T1000 (cell line): Measurements from ENCODE around the gene ATP2B3.

Experiments
- DNase-seq: peaks from one replicate; lab custom pipeline; 2025; ENCODE audit warnings: mixed read lengths; lab: John Stamatoyannopoulos, UW

The ATP2B3 gene

DNA sequence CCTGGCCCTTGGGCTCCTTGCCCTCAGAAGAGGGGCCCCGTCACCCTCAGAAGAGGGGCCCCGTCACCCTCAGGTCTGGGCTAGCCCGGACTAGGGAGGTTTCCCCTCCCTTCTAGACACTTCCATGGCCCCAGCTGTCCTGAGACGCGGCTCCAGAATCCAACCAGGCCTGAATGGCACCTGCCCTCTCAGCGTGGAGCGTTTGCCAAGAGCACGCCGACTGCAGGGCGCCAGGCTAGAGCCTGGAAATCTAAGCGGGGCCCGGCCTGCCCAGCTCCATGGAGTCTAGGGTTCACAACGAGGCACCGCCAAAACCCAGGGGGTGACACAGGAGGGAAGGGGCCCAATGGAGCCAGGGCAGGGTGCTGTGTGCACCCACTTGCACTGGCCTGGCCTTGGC lies 7.8 kb upstream of the ATP2B3 start:
- DNase-seq, result no peak

DNA sequence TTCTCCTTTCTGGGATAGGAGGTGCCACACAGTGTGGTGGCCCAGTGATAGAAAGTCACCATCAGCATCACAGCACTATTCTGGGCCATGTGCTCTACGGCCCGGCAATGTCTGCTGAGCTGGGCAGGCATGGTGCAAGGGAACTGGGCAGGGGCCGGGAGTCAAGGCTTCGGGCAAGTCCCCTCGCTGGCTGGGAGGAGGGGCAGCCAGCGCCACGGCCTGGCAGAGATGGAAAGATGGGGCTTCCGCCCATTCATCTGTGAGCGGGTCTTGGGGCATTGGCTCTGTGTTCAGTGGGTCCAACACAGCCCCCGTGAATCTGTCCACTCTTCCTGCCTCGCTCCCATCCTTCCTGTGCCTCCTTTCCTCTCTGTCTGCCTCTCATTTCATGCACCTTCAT lies 7.1 kb upstream of the ATP2B3 start:
- no peak for DNase-seq

- DNase-seq, result no peak
Measured at GRCh38 chrX:153511784-153512500, 5.5 kb upstream of the ATP2B3 start.

- DNase-seq, result no peak
Measured at GRCh38 chrX:153512501-153512893, 4.9 kb upstream of the ATP2B3 start.

- no peak for DNase-seq
Measured at GRCh38 chrX:153513265-153513664, 4.2 kb upstream of the ATP2B3 start.

GRCh38 chrX:153514259-153514658 lies 3.2 kb upstream of the ATP2B3 start:
- no peak for DNase-seq

DNA sequence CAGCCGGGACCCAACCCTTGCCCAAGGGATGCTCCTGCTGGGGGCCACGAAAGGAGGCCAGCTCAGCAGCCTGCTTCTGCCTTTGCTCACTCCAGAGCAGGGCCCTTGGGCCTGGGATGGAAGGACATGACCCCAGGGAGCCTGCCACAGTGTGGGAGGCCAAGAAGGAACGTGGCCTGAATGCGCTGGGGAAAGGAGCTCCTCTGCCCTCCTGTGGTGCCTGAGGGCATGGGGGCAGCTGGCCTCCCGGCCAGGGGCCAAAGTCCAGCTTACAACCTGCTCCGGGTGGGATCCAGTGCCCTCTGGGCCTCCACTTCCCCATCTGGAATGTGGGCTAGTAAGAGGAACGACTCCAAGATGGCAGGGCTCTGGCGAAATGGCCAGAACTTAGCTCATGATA lies 2.0 kb upstream of the ATP2B3 start:
- DNase-seq, result no peak

- DNase-seq, result no peak
Measured at GRCh38 chrX:153516073-153516472, 1.4 kb upstream of the ATP2B3 start.

DNA sequence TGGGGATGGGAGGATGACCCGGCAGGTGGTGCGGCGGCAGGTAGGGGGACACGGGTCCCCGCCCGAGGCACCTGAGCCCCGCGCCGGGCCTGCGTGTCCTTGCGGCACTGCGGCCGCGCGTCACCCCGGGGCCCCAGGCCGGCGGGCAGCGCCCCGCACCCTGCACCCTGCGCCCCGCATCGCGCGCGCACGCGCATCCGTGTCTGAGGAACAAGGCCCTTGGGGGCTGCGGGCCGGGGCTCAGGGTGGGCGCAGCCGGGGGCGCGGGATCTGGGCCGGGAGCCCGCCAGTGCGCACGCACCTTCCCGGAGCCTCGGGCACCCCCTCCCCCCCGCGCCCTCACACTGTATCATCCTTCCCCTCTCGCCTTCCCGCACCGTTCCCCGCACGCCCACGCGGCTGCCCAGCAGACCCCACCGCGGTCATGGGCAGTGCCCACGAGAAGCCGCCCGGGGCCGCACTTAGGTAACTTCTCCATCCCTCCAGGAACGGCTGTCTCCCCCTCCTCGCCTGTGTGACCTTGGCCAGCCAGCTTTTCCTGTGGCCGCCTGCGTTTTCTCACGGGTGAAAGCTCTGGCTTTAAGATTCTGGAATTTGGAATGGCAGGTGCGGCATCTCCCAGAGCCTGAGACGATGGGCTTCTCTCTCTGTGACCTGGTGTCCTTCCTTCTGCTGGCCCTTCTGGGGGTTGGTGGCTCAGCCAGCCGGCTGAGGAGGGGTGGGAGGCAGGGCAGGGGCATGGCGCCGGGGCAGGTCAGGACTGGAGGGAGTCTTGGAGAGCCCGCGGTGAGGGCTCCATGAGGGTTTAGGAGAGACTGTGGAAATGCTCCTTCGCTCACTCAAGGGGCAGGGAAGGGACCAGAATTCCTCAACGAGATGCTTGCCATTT lies 748 bp downstream of the ATP2B3 start:
- no peak for DNase-seq

DNA sequence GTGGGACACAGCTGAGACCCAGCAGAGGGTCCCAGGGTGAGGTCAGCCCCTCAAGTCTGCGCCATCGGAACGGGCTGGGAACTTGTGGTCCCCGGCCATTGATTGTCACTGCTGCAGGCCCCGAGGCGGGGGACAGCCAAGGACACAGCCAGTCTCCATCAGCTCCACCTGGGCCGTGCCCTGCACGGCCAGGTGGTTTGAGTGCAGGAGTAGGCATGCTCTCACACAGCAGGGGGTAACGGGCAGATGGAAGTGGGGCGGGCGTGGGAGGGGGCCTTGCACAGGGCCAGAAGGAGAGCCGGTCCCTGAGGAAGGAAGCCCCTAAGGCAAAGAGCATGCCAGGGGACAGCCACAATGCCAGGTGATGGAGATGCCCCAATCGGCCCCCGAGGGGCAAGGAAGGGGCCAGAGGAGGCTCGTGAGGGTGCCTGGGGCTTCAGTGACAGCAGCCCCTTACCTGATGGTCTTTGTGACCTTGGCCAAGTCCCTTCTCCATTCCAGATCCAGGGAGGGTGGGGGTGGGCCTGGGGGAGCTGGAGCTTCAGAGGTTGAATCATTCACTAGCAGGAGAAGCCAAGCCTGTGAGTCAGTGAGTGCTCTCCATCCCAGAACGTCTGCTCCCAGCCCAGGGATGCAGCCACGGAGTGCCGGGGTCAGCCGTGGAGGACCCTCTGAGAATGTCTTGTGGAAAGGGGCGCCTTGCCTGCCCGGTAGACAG lies 2.3 kb downstream of the ATP2B3 start:
- DNase-seq, result no peak

GRCh38 chrX:153520287-153520917 lies 3.0 kb downstream of the ATP2B3 start:
- DNase-seq, result no peak

DNA sequence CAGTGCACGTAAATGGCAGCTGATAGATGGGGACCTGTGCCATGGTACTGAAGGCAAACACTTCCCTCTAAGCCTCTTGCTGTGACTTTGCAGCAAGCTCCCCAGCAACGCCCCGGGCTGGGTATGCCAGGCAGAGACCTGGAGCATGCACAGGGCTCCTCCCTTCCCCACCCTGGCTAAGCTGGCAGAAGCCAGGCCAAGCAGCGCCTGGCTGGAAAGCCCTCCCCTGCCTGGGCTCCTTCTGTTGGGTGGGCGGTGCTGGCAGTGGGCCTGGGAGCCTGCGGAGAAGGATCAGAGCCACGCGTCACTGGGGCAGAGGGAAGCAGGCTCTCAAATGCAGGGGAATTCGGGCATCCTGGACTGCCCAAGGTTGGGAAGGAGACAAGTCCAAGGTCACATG lies 3.6 kb downstream of the ATP2B3 start:
- no peak for DNase-seq

GRCh38 chrX:153522259-153522658 lies 4.8 kb downstream of the ATP2B3 start:
- no peak for DNase-seq

DNA sequence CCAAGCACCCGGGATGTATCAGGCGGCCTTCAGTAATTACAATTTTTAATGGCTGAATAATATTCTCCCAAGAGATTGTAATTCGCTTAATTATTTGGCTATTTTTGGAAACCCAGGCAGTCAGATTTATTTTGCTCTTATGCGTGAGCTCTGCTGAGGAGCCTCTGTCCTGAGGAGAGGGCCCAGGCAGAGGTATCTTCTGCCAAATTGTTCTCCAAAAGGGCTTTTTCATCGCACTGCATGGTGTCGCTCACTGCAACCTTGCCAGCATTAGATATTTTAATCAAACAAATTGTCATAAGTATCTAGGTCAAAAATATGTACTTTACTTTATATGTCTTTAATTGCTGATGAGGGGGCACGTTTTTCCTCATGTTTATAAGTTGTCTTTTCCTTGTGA lies 5.8 kb downstream of the ATP2B3 start:
- no peak for DNase-seq

DNA sequence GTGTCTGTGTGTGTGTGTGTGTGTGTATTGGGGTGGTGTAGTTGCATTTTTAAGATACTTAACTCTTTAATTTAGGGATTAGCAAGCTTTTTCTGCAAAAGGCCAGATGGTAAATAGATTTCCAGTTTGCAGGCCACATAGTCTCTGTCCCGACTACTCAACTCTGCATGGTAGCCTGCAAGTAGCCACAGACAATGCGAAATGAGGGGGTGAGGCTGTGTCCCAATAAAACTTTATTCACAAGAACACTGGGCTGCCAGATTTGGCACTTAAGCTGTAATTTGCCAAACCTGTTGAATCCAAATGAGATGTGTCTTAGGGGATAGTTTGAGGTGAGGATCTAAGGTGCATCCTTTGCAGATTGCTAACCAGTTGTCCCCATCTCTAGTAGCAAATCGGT lies 6.8 kb downstream of the ATP2B3 start:
- no peak for DNase-seq

DNA sequence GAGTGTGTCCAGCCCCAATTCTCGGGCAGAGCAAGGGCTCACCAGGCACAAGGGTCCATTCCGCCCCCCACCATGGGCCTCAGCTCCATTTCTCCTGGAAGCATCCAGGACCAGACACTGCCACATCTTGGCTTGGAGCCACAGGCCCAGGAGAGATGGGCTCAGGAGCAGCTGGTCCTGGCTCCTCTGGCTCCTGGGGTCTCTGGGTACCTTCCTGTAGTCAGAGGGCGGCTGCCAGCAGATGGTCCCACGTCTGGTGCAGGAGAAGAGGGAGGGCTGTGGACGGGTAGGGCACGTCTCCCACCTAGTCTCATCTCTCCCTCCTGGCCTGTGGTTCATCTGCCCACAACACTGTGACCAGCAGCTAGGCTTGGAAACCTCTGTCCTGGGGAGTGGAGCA lies 8.0 kb downstream of the ATP2B3 start:
- DNase-seq, result no peak

- DNase-seq, result no peak
Measured at GRCh38 chrX:153526042-153526441, 8.6 kb downstream of the ATP2B3 start.

DNA sequence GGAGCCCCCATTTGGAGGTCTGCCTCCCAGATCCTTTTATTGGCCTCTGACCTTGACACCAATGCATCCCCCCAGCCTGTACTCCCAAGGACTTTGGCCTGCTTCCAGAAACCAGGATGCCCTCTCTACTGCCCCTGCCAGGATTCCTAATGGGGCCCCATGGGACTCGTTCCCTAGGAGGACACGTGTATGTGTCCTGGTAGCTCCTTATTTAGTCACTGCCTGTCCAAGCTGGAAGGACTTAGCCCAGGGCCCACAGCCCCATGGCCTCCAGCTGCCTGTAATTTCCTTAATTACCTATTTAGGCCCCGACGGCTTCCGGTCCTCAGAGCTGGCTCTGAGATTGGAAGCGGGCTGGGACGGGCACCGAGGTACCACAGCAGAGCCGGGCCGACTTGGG lies 9.4 kb downstream of the ATP2B3 start:
- DNase-seq, result no peak

- no peak for DNase-seq
Measured at GRCh38 chrX:153527208-153527607, 9.8 kb downstream of the ATP2B3 start.

- DNase-seq, result no peak
Measured at GRCh38 chrX:153530411-153531129, 13.1 kb downstream of the ATP2B3 start.

GRCh38 chrX:153533091-153533490 lies 15.6 kb downstream of the ATP2B3 start:
- DNase-seq, result no peak

DNA sequence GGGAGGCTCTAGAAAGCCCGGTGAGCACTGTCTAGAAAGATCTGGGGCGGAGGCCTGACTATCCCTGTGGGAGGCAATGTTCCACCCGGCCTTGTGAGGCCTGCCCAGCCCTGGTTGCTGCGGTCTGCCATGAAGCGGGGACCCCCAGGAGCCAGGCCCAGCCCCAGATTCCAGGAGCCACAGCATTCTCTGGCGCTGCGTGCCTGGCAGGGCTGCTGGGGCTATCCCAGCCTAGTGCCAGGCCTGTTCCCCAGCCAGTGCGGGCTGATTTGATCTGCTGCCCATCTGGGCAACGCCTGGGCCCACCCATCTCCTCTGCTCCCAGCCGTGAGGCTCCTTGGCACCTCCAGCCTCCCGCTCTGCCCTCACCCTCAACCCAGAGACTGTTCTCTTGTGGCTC lies 19.6 kb downstream of the ATP2B3 start:
- DNase-seq, result no peak
